ENCODE results near the gene HOXA11. TPM values are rescaled to one million over a fixed set of nuclear protein-coding genes. Genes with fewer than 3 reads are reported as not detected.

The HOXA11 gene
- total and polyA plus RNA-seq, 4 donors, result not detected

DNA sequence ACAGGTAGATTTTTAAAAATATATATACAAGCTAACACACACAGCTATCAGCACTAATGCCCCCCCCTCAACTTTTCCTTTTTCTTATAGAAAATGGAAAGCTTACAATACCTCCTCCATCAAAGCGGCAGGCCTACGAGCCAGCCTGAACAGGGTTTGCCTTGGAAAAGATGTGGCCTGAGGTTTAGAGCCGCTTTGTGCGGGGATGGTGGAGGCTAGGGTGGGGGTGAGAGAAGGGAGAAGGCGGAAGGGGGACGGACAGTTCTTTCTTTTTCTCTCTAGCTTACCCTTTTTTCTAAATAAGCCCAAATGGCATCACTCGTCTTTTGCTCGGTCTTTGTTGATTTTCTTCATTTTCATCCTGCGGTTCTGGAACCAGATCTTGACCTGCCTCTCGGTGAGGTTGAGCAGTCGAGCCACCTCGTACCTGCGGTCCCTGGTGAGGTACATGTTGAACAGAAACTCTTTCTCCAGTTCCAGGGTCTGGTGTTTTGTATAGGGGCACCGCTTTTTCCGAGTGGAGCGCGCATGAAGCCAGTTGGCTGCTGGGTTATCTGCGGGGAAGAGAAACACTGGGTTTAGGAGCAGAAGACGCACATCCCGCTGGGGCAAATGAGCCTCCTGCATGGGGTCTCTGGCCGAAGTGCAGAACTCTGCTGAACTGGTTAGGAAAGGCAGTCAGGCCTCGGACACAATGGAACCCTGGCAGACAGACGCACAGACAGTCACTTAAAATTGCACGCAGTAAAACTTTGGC lies 21.6 kb downstream of the HOXA11 start:
- H3K4me3 ChIP-seq (ENCODE audit: low read depth in 1 of 3, low read length in 3 of 3), result no peak overlapping the region
- peaks cover 8 to 27% (median 10%) of the 10 kb centered on the region in 4 donors for H3K4me1 ChIP-seq (ENCODE audit: control insufficient read depth in 4 of 4, insufficient read depth in 4 of 4, low read length in 3 of 4)
- peaks cover 0 to 10% (median under 1%) of the 10 kb centered on the region in 4 donors for H3K9me3 ChIP-seq (ENCODE audit: control insufficient read depth in 4 of 4, low read length in 3 of 4)
- no peaks in the 10 kb centered on the region for H3K36me3 ChIP-seq (ENCODE audit: control insufficient read depth in 4 of 4, insufficient read depth in 3 of 4, low read depth in 1 of 4, low read length in 3 of 4)
- no peak for TF ChIP-seq FOXA1 (IDR thresholded peaks at IDR 0.05)
- TF ChIP-seq SP1 (IDR thresholded peaks at IDR 0.05), result no peak
- TF ChIP-seq, protein P1, sequence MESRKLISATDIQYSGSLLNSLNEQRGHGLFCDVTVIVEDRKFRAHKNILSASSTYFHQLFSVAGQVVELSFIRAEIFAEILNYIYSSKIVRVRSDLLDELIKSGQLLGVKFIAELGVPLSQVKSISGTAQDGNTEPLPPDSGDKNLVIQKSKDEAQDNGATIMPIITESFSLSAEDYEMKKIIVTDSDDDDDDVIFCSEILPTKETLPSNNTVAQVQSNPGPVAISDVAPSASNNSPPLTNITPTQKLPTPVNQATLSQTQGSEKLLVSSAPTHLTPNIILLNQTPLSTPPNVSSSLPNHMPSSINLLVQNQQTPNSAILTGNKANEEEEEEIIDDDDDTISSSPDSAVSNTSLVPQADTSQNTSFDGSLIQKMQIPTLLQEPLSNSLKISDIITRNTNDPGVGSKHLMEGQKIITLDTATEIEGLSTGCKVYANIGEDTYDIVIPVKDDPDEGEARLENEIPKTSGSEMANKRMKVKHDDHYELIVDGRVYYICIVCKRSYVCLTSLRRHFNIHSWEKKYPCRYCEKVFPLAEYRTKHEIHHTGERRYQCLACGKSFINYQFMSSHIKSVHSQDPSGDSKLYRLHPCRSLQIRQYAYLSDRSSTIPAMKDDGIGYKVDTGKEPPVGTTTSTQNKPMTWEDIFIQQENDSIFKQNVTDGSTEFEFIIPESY (IDR thresholded peaks at IDR 0.05), result no peak
- no peak for TF ChIP-seq RAD21 (IDR thresholded peaks at IDR 0.05)
- TF ChIP-seq YY1 (IDR thresholded peaks at IDR 0.05), result no peak
- no peak for TF ChIP-seq TAF1 (conservative IDR thresholded peaks at IDR 0.05)
- TF ChIP-seq, protein P2, sequence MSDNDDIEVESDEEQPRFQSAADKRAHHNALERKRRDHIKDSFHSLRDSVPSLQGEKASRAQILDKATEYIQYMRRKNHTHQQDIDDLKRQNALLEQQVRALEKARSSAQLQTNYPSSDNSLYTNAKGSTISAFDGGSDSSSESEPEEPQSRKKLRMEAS (IDR thresholded peaks at IDR 0.05), result no peak
- no peak for TF ChIP-seq EGR1 (IDR thresholded peaks at IDR 0.05; ENCODE audit: low read depth in 2 of 2)
- TF ChIP-seq, protein P3, sequence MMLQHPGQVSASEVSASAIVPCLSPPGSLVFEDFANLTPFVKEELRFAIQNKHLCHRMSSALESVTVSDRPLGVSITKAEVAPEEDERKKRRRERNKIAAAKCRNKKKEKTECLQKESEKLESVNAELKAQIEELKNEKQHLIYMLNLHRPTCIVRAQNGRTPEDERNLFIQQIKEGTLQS (IDR thresholded peaks at IDR 0.05), result no peak
- no peak for TF ChIP-seq JUND (IDR thresholded peaks at IDR 0.05)
- no peak for TF ChIP-seq FOXA2 (IDR thresholded peaks at IDR 0.05)
- TF ChIP-seq, protein P4, sequence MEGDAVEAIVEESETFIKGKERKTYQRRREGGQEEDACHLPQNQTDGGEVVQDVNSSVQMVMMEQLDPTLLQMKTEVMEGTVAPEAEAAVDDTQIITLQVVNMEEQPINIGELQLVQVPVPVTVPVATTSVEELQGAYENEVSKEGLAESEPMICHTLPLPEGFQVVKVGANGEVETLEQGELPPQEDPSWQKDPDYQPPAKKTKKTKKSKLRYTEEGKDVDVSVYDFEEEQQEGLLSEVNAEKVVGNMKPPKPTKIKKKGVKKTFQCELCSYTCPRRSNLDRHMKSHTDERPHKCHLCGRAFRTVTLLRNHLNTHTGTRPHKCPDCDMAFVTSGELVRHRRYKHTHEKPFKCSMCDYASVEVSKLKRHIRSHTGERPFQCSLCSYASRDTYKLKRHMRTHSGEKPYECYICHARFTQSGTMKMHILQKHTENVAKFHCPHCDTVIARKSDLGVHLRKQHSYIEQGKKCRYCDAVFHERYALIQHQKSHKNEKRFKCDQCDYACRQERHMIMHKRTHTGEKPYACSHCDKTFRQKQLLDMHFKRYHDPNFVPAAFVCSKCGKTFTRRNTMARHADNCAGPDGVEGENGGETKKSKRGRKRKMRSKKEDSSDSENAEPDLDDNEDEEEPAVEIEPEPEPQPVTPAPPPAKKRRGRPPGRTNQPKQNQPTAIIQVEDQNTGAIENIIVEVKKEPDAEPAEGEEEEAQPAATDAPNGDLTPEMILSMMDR (IDR thresholded peaks at IDR 0.05; ENCODE audit: low read depth, low read length, missing input control), result no peak
- no peak for TF ChIP-seq RXRA (IDR thresholded peaks at IDR 0.05)
- TF ChIP-seq HNF4G (IDR thresholded peaks at IDR 0.05), result no peak
- H3K27ac ChIP-seq (ENCODE audit: low read depth in 1 of 2, low read length in 2 of 2), result no peak overlapping the region
- no peak for DNase-seq (ENCODE audit: low spot score)
- no peak overlapping the region for H3K9ac ChIP-seq (ENCODE audit: low read depth in 1 of 2, low read length in 2 of 2)
- WGBS, result 34% methylated on average over 24 of the region's 24 CpGs
- H3K27me3 ChIP-seq (ENCODE audit: control insufficient read depth in 4 of 4, insufficient read depth in 4 of 4, low read length in 3 of 4), result peaks cover 9 to 56% (median 21%) of the 10 kb centered on the region in 4 donors

DNA sequence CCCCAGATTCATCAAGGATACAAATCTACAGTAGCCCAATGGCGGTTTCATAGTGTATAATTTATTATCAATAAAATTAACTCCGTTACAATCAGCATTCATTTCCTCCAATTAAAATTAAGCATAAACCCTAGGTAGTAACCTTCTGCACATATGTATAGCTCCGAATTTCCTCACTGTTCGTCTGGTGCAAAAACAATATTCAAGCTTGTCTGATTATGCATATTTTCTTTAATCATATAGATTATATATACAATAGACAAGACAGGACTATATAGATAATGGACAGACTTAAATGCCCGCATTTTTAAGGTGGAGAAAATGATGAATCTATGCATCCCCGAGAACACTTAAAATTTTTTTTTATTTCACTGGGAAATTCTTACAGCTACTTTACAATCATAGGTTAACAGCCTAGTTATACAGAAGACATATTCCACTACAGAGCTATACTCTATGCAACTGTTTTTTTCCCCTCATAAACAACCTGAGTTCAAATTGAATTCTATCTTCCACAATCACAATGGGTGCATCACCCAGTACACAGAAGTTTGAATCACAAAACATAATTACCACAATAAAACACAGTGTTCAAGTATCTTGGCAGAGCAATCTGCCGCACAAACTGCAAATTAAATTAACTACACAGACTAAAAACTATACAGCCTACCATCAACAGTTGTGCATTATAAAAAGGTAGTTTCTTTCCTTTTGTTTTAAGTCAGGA lies 22.3 kb downstream of the HOXA11 start:
- Histone ChIP-seq H3K9ac (ENCODE audit: low read depth in 1 of 2, low read length in 2 of 2) (no peak overlapping the region), H3K4me1 (ENCODE audit: control insufficient read depth in 4 of 4, insufficient read depth in 4 of 4, low read length in 3 of 4) (peaks cover 8 to 27% (median 10%) of the 10 kb centered on the region in 4 donors), H3K27me3 (ENCODE audit: control insufficient read depth in 4 of 4, insufficient read depth in 4 of 4, low read length in 3 of 4) (peaks cover 9 to 49% (median 19%) of the 10 kb centered on the region in 4 donors), H3K36me3 (ENCODE audit: control insufficient read depth in 4 of 4, insufficient read depth in 3 of 4, low read depth in 1 of 4, low read length in 3 of 4) (no peaks in the 10 kb centered on the region), H3K27ac (ENCODE audit: low read depth in 1 of 2, low read length in 2 of 2) (no peak overlapping the region), H3K9me3 (ENCODE audit: control insufficient read depth in 4 of 4, low read length in 3 of 4) (peaks cover 0 to 10% (median 0%) of the 10 kb centered on the region in 4 donors), H3K4me3 (ENCODE audit: low read depth in 1 of 3, low read length in 3 of 3) (no peak overlapping the region)
- 64% methylated on average over 7 of the region's 7 CpGs for WGBS
- no peak for DNase-seq (ENCODE audit: low spot score)
- TF ChIP-seq JUND (IDR thresholded peaks at IDR 0.05) (no peak), RXRA (IDR thresholded peaks at IDR 0.05) (no peak), HNF4A (conservative IDR thresholded peaks at IDR 0.05) (no peak), TAF1 (conservative IDR thresholded peaks at IDR 0.05) (no peak), SP1 (IDR thresholded peaks at IDR 0.05) (no peak), YY1 (IDR thresholded peaks at IDR 0.05) (no peak), FOXA2 (IDR thresholded peaks at IDR 0.05) (no peak), NR2F2 (IDR thresholded peaks at IDR 0.05) (no peak)
- TF ChIP-seq, protein P1 (IDR thresholded peaks at IDR 0.05), result no peak
- TF ChIP-seq, protein P4 (IDR thresholded peaks at IDR 0.05; ENCODE audit: low read depth, low read length, missing input control), result no peak
- TF ChIP-seq, protein P3 (IDR thresholded peaks at IDR 0.05), result no peak
- TF ChIP-seq, protein P2 (IDR thresholded peaks at IDR 0.05), result no peak
